CD4-positive, CD25-positive, alpha-beta regulatory T cell (primary cell): ENCODE data around the gene DBNL. TPM values are rescaled to one million over a fixed set of nuclear protein-coding genes. Genes with fewer than 3 reads are reported as not detected.

Experiments
- ATAC-seq, 2 donors: fragments of 150-1000 bp; cut with Tn5 transposase; one replicate each; pipeline ENCODE4 v1.10.0; 2021; ENCODE audit warnings: low read depth in 2 of 2, moderate number of reproducible peaks in 2 of 2, moderate library complexity in 1 of 2
- DNase-seq, 3 donors: peaks; one replicate each; pipeline versions ENCODE4 v3.0.0 to v3.0.0-alpha.2; 2012 to 2022; ENCODE audit warnings: mixed read lengths in 1 of 3
- H3K27ac ChIP-seq: one replicate; pipeline ENCODE4 v1.7.0; 2013; ENCODE audit warnings: mild to moderate bottlenecking, low read length; ENCODE audit not compliant: insufficient read depth, poor library complexity, severe bottlenecking
- H3K27me3 ChIP-seq: one replicate; pipeline ENCODE4 v1.7.0; 2013; ENCODE audit warnings: low read length; ENCODE audit not compliant: control insufficient read depth, insufficient read depth
- H3K36me3 ChIP-seq: one replicate; pipeline ENCODE4 v1.7.0; 2013; ENCODE audit warnings: mild to moderate bottlenecking, low read length, moderate library complexity; ENCODE audit not compliant: control insufficient read depth, insufficient read depth
- H3K4me1 ChIP-seq: 2 replicates; pipeline ENCODE4 v1.7.0; 2013; ENCODE audit warnings: mild to moderate bottlenecking, low read length; ENCODE audit not compliant: insufficient read depth, control insufficient read depth, poor library complexity, severe bottlenecking
- H3K4me3 ChIP-seq: one replicate; pipeline ENCODE4 v1.7.0; 2013; ENCODE audit warnings: low read depth, mild to moderate bottlenecking, low read length, moderate library complexity
- H3K9me3 ChIP-seq, 2 experiments: 1 replicate in 1 of 2; 2 replicates in 1 of 2; pipeline ENCODE4 v1.7.0; 2013; ENCODE audit warnings: low read length in 2 of 2, mild to moderate bottlenecking in 1 of 2, moderate library complexity in 1 of 2; ENCODE audit not compliant: control insufficient read depth in 2 of 2
- H3K27ac Mint-ChIP-seq, 3 donors: one replicate each; pipeline ENCODE4 v1.8.0; 2020 to 2022; ENCODE audit warnings: mild to moderate bottlenecking in 3 of 3, mixed read lengths in 3 of 3, moderate library complexity in 2 of 3
- H3K27me3 Mint-ChIP-seq: one replicate; pipeline ENCODE4 v1.8.0; 2022; ENCODE audit warnings: mild to moderate bottlenecking, mixed read lengths
- H3K36me3 Mint-ChIP-seq: one replicate; pipeline ENCODE4 v1.8.0; 2020; ENCODE audit warnings: mixed read lengths
- H3K4me1 Mint-ChIP-seq, 4 donors: one replicate each; pipeline ENCODE4 v1.8.0; 2020 to 2022; ENCODE audit warnings: mixed read lengths in 4 of 4, mild to moderate bottlenecking in 1 of 4
- H3K4me3 Mint-ChIP-seq, 4 donors: one replicate each; pipeline ENCODE4 v1.8.0; 2020 to 2022; ENCODE audit warnings: mild to moderate bottlenecking in 4 of 4, mixed read lengths in 4 of 4, moderate library complexity in 3 of 4
- H3K9me3 Mint-ChIP-seq, 7 donors: one replicate each; pipeline ENCODE4 v1.8.0; 2020 to 2022; ENCODE audit warnings: mixed read lengths in 7 of 7, mild to moderate bottlenecking in 3 of 7, moderate library complexity in 2 of 7
- polyA plus RNA-seq, 4 donors: library from polyadenylated mRNA; unstranded; fragments of 300-500 nt; fragmentation: Illumina TruSeq; gene quantifications; one replicate each; pipeline ENCODE4 v1.2.3, GENCODE V29; 2021
- total RNA-seq: library from RNA; stranded (reverse); gene quantifications from one replicate; pipeline ENCODE4 v1.2.3, GENCODE V29; 2022

DBNL gene
- total and polyA plus RNA-seq, 5 donors from 2014 or later = 104 to 206 (median 167) TPM

DNA sequence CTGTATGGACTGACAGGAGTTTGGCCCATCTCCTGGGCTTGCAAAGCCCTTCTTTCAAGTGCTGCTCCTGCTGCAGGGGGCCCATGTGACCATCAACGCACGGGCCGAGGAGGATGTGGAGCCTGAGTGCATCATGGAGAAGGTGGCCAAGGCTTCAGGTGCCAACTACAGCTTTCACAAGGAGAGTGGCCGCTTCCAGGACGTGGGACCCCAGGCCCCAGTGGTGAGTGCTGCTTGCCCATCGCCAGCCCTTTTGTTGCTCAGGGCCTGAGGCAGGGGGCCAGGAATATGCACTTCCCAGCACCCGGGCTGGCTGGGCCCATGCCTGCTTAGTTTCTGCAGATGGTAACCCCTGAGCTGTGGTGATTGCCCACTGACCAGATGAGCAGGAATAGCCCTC, 12.2 kb downstream of the DBNL start:
- H3K27me3 Mint-ChIP-seq = no peaks in the 10 kb centered on the region
- Histone ChIP-seq H3K27ac (no peak overlapping the region), H3K4me1 (peaks cover 4% of the 10 kb centered on the region), H3K4me3 (no peak overlapping the region), H3K9me3 (no peaks in the 10 kb centered on the region), H3K27me3 (no peaks in the 10 kb centered on the region), H3K36me3 (peaks cover 92% of the 10 kb centered on the region)
- peaks cover 0 to 32% (median 18%) of the 10 kb centered on the region in 4 donors for H3K4me1 Mint-ChIP-seq
- peak overlapping the region in 1 of 3 donors; percentile 32 for H3K27ac Mint-ChIP-seq
- no peak for ATAC-seq
- H3K36me3 Mint-ChIP-seq = peaks cover 43% of the 10 kb centered on the region
- DNase-seq = no peak
- peaks cover 0 to 2% (median 0%) of the 10 kb centered on the region in 7 donors for H3K9me3 Mint-ChIP-seq
- no peak overlapping the region for H3K4me3 Mint-ChIP-seq

DNA sequence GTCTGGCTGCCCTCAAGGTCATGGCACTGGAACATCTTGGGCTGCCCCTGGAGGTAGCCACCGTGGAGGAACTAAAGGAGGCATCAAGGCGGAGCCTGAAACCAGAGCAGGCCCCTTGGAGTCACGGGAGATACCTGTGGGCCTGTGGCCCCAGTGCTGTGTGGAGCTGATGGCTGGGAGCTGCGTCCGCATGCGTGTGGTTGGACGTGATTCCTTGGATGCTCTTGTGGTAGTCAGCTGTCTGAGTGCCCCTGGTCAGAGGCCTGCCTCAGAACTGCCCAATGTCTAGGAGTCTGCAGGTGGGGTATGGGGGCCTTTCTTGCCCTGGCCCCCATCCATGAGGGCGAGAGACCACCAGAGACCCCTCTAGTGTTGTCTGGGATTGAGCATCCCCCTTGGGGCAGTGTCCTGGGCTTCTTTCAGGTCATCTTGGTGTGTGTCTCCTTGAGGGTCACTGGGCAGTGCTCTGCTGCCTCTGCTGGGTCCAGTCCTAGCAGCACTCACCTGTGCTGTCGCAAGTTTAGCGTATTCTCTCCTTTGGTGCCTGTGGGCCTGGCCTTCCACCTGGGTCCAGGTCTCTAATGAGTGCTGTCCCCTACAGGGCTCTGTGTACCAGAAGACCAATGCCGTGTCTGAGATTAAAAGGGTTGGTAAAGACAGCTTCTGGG, 12.8 kb downstream of the DBNL start:
- no peak overlapping the region for H3K4me3 ChIP-seq
- Mint-ChIP-seq H3K9me3 (peaks cover 0 to 2% (median 0%) of the 10 kb centered on the region in 7 donors), H3K27me3 (no peaks in the 10 kb centered on the region), H3K27ac (peak overlapping the region in 2 of 3 donors; percentile 49 to 60), H3K4me3 (no peak overlapping the region), H3K36me3 (peaks cover 39% of the 10 kb centered on the region), H3K4me1 (peaks cover 0 to 25% (median 14%) of the 10 kb centered on the region in 4 donors)
- no peaks in the 10 kb centered on the region for H3K4me1 ChIP-seq
- no peak for DNase-seq
- no peaks in the 10 kb centered on the region for H3K27me3 ChIP-seq
- ATAC-seq = no peak
- no peaks in the 10 kb centered on the region for H3K9me3 ChIP-seq
- H3K27ac ChIP-seq = no peak overlapping the region
- H3K36me3 ChIP-seq = peaks cover 88% of the 10 kb centered on the region

DNA sequence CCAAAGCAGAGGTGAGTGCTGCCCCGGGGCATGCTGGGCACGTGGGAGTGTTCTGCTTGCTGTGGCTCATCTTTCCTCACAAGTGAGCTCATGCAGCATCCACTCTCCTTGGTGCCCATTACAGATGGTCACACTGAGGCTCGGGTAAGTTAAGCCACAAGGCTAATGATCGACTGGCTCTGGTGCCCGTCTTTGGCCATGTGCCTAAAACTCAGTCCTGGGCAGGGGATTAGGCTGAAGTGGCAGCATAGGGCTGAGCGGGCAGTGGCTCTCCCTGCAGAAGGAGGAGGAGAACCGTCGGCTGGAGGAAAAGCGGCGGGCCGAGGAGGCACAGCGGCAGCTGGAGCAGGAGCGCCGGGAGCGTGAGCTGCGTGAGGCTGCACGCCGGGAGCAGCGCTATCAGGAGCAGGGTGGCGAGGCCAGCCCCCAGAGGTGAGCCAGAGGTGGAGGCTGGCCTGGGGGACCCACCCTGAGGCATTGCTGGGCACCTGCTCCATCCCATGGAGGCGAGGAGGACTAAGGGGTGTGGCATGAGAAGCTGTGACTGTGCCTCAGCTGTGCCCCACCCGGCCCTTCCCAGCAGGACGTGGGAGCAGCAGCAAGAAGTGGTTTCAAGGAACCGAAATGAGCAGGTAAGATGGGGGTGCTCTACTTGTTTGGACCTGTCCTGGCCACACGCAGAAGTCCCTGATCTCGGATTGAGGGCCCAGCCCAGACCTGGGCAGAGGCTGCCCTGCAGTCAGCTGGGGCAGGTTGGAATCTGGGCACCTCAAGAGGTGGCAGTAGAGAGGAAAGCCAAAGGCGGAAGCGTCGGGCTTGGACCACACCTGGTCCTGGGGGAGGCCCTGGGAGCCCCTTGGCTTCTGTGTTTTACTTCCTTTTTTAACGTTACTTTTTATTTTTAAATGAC, 13.6 kb downstream of the DBNL start:
- Mint-ChIP-seq H3K27me3 (no peaks in the 10 kb centered on the region), H3K4me3 (no peak overlapping the region), H3K4me1 (peaks cover 0 to 17% (median 14%) of the 10 kb centered on the region in 4 donors), H3K9me3 (peaks cover 0 to 2% (median 0%) of the 10 kb centered on the region in 7 donors), H3K27ac (peak overlapping the region in 2 of 3 donors; percentile 49 to 74), H3K36me3 (peaks cover 35% of the 10 kb centered on the region)
- H3K27me3 ChIP-seq = no peaks in the 10 kb centered on the region
- H3K9me3 ChIP-seq = no peaks in the 10 kb centered on the region
- no peak overlapping the region for H3K4me3 ChIP-seq
- H3K4me1 ChIP-seq = no peaks in the 10 kb centered on the region
- H3K27ac ChIP-seq = no peak overlapping the region
- no peak for DNase-seq
- ATAC-seq = no peak
- peaks cover 81% of the 10 kb centered on the region for H3K36me3 ChIP-seq

DNA sequence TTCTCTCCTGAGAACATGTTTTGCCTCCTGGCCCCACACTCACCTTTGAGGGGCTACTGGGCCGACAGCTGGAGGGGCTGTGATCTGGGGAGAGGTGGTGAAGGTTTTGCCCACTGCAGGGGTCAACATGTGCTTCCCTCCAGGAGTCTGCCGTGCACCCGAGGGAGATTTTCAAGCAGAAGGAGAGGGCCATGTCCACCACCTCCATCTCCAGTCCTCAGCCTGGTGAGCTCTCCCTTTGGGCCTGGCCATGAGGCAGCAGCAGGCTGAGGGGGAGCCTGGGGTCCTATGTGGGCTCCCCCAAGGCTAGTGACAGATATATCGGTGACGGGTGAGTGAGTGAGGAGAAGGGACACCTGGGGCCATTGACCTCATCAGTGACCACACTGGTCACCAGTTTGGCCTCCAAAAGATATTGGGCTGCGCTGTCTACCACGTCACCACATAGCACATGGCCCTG, 14.3 kb downstream of the DBNL start:
- H3K36me3 Mint-ChIP-seq = peaks cover 34% of the 10 kb centered on the region

DNA sequence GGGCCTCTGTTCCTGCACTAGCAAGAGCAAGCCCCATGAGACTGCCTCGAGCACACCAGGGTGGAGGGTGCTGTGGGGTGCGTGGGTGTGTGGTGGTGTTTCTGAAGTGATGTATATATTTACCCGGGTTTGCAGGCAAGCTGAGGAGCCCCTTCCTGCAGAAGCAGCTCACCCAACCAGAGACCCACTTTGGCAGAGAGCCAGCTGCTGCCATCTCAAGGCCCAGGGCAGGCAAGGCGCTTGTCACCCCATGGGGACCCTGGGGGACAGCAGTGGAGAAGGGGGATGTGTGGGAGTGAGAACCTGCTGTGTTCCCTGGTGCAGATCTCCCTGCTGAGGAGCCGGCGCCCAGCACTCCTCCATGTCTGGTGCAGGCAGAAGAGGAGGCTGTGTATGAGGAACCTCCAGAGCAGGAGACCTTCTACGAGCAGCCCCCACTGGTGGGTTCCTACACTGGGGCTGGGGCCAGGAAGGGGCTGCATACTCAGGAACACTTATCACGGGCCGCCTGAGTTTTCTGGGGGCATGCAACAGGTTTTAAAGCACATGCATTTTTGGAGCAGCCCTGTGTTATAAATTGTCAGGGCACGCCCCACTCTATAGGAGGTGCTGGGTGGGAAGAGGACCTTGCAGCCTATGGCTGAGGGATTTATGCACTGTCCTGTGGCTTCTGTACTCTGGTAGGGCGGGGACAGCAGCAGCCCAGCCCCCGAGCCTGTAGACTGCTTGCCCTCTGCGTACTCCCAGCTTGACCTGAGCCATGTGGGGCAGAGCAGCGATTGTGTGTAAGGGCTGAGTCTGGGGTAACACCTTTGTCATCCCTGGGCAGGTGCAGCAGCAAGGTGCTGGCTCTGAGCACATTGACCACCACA, 15.0 kb downstream of the DBNL start:
- peaks cover 30% of the 10 kb centered on the region for H3K36me3 Mint-ChIP-seq
- ATAC-seq (no peak), DNase-seq (no peak)
- H3K4me3 Mint-ChIP-seq = no peak overlapping the region
- H3K36me3 ChIP-seq = peaks cover 71% of the 10 kb centered on the region
- peaks cover 0 to 2% (median 0%) of the 10 kb centered on the region in 7 donors for H3K9me3 Mint-ChIP-seq
- no peaks in the 10 kb centered on the region for H3K9me3 ChIP-seq
- no peaks in the 10 kb centered on the region for H3K27me3 ChIP-seq
- H3K4me3 ChIP-seq = no peak overlapping the region
- no peak overlapping the region for H3K27ac ChIP-seq
- H3K27me3 Mint-ChIP-seq = no peaks in the 10 kb centered on the region
- H3K27ac Mint-ChIP-seq = no peak overlapping the region
- H3K4me1 ChIP-seq = no peaks in the 10 kb centered on the region
- peaks cover 0 to 17% (median 14%) of the 10 kb centered on the region in 4 donors for H3K4me1 Mint-ChIP-seq

More for the DNA sequence above, 14.3 kb downstream of the DBNL start:
- no peak for DNase-seq
- no peak overlapping the region for H3K4me3 Mint-ChIP-seq
- peak overlapping the region in 1 of 3 donors; percentile 74 for H3K27ac Mint-ChIP-seq
- peaks cover 0 to 17% (median 14%) of the 10 kb centered on the region in 4 donors for H3K4me1 Mint-ChIP-seq
- Histone ChIP-seq H3K36me3 (peaks cover 77% of the 10 kb centered on the region), H3K27me3 (no peaks in the 10 kb centered on the region), H3K27ac (no peak overlapping the region), H3K4me1 (no peaks in the 10 kb centered on the region), H3K4me3 (no peak overlapping the region), H3K9me3 (no peaks in the 10 kb centered on the region)
- ATAC-seq = no peak
- no peaks in the 10 kb centered on the region for H3K27me3 Mint-ChIP-seq
- peaks cover 0 to 2% (median 0%) of the 10 kb centered on the region in 7 donors for H3K9me3 Mint-ChIP-seq

DNA sequence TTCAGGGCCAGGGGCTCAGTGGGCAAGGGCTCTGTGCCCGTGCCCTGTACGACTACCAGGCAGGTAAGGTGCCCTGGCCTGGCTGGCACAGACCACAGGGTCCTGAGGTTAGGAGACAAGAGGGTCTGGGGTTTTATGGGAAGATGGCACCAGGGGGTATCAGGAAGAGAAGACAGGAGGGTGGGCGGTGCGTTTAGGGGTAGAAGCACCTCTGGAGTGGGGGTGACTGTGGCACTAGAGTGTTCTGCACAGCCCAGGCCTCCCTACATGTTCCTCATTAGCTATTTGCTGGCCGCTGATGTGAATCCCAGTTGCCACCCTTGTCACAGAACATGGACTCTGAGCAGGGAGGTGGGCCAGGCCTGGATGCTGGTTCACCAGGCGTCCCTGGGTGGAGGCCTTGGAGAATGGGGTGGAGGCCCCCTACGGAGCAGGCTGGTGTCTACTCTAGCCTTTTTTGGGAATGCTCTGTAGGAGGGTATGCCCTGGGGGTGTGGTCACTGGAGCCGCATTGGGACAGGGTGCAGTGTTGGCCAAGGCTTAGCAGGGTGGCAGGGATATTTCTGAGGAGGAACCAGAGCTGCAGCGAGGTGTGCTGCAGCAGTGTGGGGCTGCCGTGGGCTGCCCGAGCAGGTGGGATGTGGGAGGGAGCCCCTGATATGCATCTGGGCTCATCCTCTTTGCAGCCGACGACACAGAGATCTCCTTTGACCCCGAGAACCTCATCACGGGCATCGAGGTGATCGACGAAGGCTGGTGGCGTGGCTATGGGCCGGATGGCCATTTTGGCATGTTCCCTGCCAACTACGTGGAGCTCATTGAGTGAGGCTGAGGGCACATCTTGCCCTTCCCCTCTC, 15.8 kb downstream of the DBNL start:
- Mint-ChIP-seq H3K4me1 (peaks cover 0 to 17% (median 9%) of the 10 kb centered on the region in 4 donors), H3K27ac (no peak overlapping the region), H3K27me3 (no peaks in the 10 kb centered on the region), H3K4me3 (no peak overlapping the region), H3K9me3 (peaks cover 0 to 2% (median 0%) of the 10 kb centered on the region in 7 donors), H3K36me3 (peaks cover 27% of the 10 kb centered on the region)
- Histone ChIP-seq H3K9me3 (no peaks in the 10 kb centered on the region), H3K27ac (no peak overlapping the region), H3K27me3 (no peaks in the 10 kb centered on the region), H3K4me1 (peaks cover 3% of the 10 kb centered on the region), H3K36me3 (peaks cover 63% of the 10 kb centered on the region), H3K4me3 (no peak overlapping the region)
- ATAC-seq = no peak
- no peak for DNase-seq
